ENCODE results near the gene HM13. TPM values are rescaled to one million over a fixed set of nuclear protein-coding genes. Genes with fewer than 3 reads are reported as not detected.

HM13 gene
- polyA plus RNA-seq, 1 donor (not counting 4 experiments of a cell fraction or from before 2014, with no cell fraction given) = 127 TPM

GRCh38 chr20:31568041-31568731 is 53.9 kb downstream of the HM13 start:
- Histone ChIP-seq H3K9me1 (ENCODE audit: control insufficient read depth, extremely low read depth, insufficient read depth, low read length) (no peaks in the 10 kb centered on the region), H3K4me2 (ENCODE audit: control insufficient read depth, extremely low read depth, insufficient read depth, low read depth, low read length) (no peak overlapping the region), H3K9me3 (ENCODE audit: control insufficient read depth, low read depth, low read length) (no peaks in the 10 kb centered on the region), H3K4me3 (ENCODE audit: control insufficient read depth in 2 of 3, extremely low read depth in 1 of 3, insufficient read depth in 2 of 3, low read depth in 1 of 3, low read length in 3 of 3) (no peak overlapping the region), H2AFZ (ENCODE audit: control insufficient read depth, low read length) (no peak overlapping the region), H3K27me3 (ENCODE audit: control insufficient read depth, extremely low read depth, insufficient read depth, low read length) (no peaks in the 10 kb centered on the region), H3K4me1 (ENCODE audit: control insufficient read depth, extremely low read depth, insufficient read depth, low read length) (peaks cover 50% of the 10 kb centered on the region), H3K9ac (ENCODE audit: control insufficient read depth, extremely low read depth, insufficient read depth, low read length) (no peak overlapping the region), H4K20me1 (ENCODE audit: control insufficient read depth, extremely low read depth, insufficient read depth, low read length) (no peaks in the 10 kb centered on the region), H3K27ac (ENCODE audit: control insufficient read depth, insufficient read depth, low read length) (no peak overlapping the region), H3K36me3 (ENCODE audit: control insufficient read depth in 2 of 2, extremely low read depth in 1 of 2, insufficient read depth in 2 of 2, low read length in 2 of 2) (peaks cover 3 to 25% of the 10 kb centered on the region in 2 experiments), H3K79me2 (ENCODE audit: control insufficient read depth, insufficient read depth, low read length) (no peaks in the 10 kb centered on the region)
- no peak for FAIRE-seq
- DNase-seq (ENCODE audit: low read depth, low spot score) = no peak
- TF ChIP-seq, protein P1, sequence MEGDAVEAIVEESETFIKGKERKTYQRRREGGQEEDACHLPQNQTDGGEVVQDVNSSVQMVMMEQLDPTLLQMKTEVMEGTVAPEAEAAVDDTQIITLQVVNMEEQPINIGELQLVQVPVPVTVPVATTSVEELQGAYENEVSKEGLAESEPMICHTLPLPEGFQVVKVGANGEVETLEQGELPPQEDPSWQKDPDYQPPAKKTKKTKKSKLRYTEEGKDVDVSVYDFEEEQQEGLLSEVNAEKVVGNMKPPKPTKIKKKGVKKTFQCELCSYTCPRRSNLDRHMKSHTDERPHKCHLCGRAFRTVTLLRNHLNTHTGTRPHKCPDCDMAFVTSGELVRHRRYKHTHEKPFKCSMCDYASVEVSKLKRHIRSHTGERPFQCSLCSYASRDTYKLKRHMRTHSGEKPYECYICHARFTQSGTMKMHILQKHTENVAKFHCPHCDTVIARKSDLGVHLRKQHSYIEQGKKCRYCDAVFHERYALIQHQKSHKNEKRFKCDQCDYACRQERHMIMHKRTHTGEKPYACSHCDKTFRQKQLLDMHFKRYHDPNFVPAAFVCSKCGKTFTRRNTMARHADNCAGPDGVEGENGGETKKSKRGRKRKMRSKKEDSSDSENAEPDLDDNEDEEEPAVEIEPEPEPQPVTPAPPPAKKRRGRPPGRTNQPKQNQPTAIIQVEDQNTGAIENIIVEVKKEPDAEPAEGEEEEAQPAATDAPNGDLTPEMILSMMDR (optimal IDR thresholded peaks at IDR 0.05 in 1 of 3, IDR thresholded peaks at IDR 0.05 in 1 of 3, conservative IDR thresholded peaks at IDR 0.05 in 1 of 3; ENCODE audit: extremely low read depth in 1 of 3, insufficient read depth in 2 of 3, low read length in 3 of 3) = no peak
- TF ChIP-seq EZH2 (IDR thresholded peaks at IDR 0.05; ENCODE audit: low read length) = no peak
- dilution Hi-C loops (cut with MboI; ENCODE audit: extremely low pct_ligation_motif_present, low sequenced_read_pairs) = no loop called here

DNA sequence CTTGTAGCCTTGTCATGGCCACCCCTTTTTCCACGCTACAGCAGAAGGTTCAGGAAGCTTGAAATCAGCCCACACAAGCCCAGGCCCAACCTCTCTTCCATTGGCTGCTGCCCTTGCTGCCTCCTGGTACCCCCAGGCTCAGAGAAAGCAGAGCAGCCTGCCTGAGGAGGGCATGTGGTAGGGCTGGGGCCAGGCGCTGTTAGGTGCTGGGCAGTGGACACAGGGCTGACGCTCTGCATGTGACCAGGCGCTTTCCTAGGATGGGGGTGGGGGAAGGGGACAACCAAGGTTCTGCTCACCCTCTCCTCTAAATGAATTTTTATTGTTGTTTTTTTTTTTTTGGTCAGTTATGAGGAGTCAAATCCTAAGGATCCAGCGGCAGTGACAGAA is 54.5 kb downstream of the HM13 start:
- Histone ChIP-seq H3K27me3 (ENCODE audit: control insufficient read depth, extremely low read depth, insufficient read depth, low read length) (no peaks in the 10 kb centered on the region), H3K79me2 (ENCODE audit: control insufficient read depth, insufficient read depth, low read length) (no peaks in the 10 kb centered on the region), H4K20me1 (ENCODE audit: control insufficient read depth, extremely low read depth, insufficient read depth, low read length) (no peaks in the 10 kb centered on the region), H3K9me1 (ENCODE audit: control insufficient read depth, extremely low read depth, insufficient read depth, low read length) (no peaks in the 10 kb centered on the region), H3K36me3 (ENCODE audit: control insufficient read depth in 2 of 2, extremely low read depth in 1 of 2, insufficient read depth in 2 of 2, low read length in 2 of 2) (peaks cover 1 to 23% of the 10 kb centered on the region in 2 experiments), H3K9me3 (ENCODE audit: control insufficient read depth, low read depth, low read length) (no peaks in the 10 kb centered on the region), H3K27ac (ENCODE audit: control insufficient read depth, insufficient read depth, low read length) (no peak overlapping the region), H3K4me3 (ENCODE audit: control insufficient read depth in 2 of 3, extremely low read depth in 1 of 3, insufficient read depth in 2 of 3, low read depth in 1 of 3, low read length in 3 of 3) (no peak overlapping the region), H3K9ac (ENCODE audit: control insufficient read depth, extremely low read depth, insufficient read depth, low read length) (no peak overlapping the region), H3K4me1 (ENCODE audit: control insufficient read depth, extremely low read depth, insufficient read depth, low read length) (peaks cover 54% of the 10 kb centered on the region), H2AFZ (ENCODE audit: control insufficient read depth, low read length) (no peak overlapping the region), H3K4me2 (ENCODE audit: control insufficient read depth, extremely low read depth, insufficient read depth, low read depth, low read length) (no peak overlapping the region)
- TF ChIP-seq, protein P1 (optimal IDR thresholded peaks at IDR 0.05 in 1 of 3, IDR thresholded peaks at IDR 0.05 in 1 of 3, conservative IDR thresholded peaks at IDR 0.05 in 1 of 3; ENCODE audit: extremely low read depth in 1 of 3, insufficient read depth in 2 of 3, low read length in 3 of 3) = no peak
- no peak for TF ChIP-seq EZH2 (IDR thresholded peaks at IDR 0.05; ENCODE audit: low read length)
- dilution Hi-C loops (cut with MboI; ENCODE audit: extremely low pct_ligation_motif_present, low sequenced_read_pairs) = no loop called here
- DNase-seq (ENCODE audit: low read depth, low spot score) (no peak), FAIRE-seq (no peak)
